ENCODE data around the gene SDK1.

- TF ChIP-seq CTCF (IDR thresholded peaks at IDR 0.05) = no peak
- TF ChIP-seq POLR2AphosphoS5 (IDR thresholded peaks at IDR 0.05; ENCODE audit: insufficient read depth in 1 of 2, low read depth in 1 of 2) = no peak
- TF ChIP-seq POLR2A (IDR thresholded peaks at IDR 0.05) = no peak
Observed at GRCh38 chr7:4151926-4152549, 851.0 kb downstream of the SDK1 start.

All from vagina (tissue), 2 donors.